Fibroblast of mammary gland (primary cell): ENCODE measurements around the gene MOSMO.

ENCODE experiments used
- DNase-seq: peaks from one replicate; pipeline ENCODE4 v3.0.0-alpha.2; 2010; ENCODE audit warnings: low read depth
- H3K4me3 ChIP-seq: 2 replicates; pipeline ENCODE4 v1.5.1; 2011; ENCODE audit warnings: low read depth, mild to moderate bottlenecking, low read length, moderate library complexity; ENCODE audit not compliant: control insufficient read depth
- TF ChIP-seq, protein P1 (sequence below): conservative IDR thresholded peaks from 2 replicates; pipeline ENCODE4 v1.5.1; 2011; ENCODE audit warnings: low read depth, low read length, inconsistent platforms; ENCODE audit not compliant: control insufficient read depth, insufficient read depth

Gene MOSMO

DNA sequence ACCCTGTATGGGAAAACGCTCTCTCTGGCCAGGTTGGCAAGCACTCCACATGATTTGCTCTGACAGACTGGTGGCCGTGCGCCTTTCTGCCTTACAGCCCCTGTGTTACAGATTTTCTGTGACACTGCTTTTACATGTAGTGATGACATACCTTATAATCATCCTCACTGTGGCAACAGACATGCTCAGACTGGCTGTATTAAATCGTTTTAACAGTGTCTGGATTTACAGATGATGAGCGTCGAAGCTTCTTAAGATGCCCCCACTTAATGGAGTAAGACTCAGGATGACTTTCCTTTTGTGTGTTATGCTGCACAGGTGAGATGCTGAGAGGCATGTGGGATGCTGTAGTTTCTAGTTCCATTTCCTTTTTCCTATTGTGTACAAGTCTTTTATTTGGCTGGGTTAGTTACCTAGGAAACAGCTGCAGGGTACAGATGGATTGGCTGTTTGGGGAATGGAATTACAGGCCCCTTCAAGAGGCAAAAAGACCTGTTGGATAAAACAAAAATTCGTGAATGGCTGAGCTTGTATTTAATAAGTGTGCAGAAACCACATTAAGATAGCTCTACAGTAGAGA lies 63.5 kb downstream of the MOSMO start:
- TF ChIP-seq, protein P1, sequence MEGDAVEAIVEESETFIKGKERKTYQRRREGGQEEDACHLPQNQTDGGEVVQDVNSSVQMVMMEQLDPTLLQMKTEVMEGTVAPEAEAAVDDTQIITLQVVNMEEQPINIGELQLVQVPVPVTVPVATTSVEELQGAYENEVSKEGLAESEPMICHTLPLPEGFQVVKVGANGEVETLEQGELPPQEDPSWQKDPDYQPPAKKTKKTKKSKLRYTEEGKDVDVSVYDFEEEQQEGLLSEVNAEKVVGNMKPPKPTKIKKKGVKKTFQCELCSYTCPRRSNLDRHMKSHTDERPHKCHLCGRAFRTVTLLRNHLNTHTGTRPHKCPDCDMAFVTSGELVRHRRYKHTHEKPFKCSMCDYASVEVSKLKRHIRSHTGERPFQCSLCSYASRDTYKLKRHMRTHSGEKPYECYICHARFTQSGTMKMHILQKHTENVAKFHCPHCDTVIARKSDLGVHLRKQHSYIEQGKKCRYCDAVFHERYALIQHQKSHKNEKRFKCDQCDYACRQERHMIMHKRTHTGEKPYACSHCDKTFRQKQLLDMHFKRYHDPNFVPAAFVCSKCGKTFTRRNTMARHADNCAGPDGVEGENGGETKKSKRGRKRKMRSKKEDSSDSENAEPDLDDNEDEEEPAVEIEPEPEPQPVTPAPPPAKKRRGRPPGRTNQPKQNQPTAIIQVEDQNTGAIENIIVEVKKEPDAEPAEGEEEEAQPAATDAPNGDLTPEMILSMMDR = no peak
- DNase-seq = no peak

DNA sequence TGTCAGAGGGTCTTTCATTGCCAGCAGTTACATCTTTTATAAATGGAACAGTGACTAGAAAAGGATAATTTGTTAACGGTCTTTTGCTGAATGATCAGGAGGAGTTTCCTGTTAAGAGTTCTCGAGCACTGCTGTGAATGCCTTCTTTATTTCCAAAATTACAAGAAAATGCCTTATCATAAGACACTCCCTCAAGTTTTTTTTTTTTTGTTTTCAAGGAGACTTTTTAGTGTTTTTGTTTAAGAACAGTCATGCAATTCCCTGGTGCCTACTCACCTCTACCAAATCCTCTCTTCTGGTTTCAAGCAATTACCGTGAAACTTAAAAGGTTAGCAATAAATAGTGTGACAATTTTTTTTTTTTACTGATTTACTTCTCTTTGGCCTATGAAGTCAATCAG lies 65.4 kb downstream of the MOSMO start:
- no peak for DNase-seq
- TF ChIP-seq, protein P1 = no peak
- no peak overlapping the region for H3K4me3 ChIP-seq

More for the DNA sequence above, 63.5 kb downstream of the MOSMO start:
- H3K4me3 ChIP-seq = peak overlapping the region; percentile 31

DNA sequence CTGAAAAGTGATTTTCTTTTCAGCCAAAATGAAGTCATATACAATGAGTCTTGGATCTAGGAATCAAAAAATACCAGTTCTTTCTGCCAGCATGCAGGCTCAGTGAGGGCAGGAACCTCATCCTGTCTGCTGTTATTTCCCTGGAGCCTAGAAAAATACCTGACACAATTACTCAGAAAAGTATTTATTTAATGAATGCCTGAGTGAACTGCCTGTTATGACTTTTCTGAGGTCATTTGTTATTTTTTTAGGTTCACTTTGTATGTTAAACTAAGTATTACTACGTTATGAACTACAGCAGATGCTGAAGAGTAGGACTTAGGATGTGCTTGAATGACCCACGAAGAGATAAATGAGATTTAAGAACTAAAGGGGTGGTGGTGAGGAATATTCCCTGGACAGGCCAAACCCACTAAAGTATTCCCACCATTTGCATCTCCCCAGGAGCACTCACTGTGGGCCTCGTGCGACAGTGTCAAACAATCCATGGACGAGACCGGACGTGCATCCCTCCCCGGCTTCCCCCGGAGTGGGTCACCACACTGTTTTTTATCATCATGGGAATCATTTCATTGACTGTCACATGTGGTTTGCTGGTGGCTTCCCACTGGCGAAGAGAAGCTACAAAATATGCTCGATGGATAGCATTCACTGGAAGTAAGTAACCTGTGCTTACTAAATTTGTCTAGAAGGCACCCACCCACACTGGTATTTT lies 67.3 kb downstream of the MOSMO start:
- no peak overlapping the region for H3K4me3 ChIP-seq
- DNase-seq = peak; percentile 47
- TF ChIP-seq, protein P1 = no peak

DNA sequence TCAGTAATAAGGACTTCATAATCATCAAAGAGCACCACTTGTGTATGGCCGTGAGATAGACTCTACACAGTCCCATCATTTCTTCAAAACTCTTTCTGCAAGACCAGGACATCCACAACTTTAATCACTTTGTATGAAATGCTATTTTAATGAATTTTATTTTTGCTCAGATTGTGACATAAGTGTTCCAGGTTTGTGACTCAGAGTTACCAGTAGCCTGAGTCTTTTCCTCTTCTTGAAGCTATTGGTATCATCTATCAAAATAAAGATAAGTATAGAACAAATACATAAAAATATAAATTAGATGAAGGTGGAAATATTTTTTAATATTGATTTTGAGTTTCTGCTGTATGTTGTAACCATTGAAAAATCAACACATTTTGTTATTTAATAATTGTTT lies 67.9 kb downstream of the MOSMO start:
- TF ChIP-seq, protein P1 = no peak
- peak; percentile 40 for DNase-seq
- H3K4me3 ChIP-seq = no peak overlapping the region

DNA sequence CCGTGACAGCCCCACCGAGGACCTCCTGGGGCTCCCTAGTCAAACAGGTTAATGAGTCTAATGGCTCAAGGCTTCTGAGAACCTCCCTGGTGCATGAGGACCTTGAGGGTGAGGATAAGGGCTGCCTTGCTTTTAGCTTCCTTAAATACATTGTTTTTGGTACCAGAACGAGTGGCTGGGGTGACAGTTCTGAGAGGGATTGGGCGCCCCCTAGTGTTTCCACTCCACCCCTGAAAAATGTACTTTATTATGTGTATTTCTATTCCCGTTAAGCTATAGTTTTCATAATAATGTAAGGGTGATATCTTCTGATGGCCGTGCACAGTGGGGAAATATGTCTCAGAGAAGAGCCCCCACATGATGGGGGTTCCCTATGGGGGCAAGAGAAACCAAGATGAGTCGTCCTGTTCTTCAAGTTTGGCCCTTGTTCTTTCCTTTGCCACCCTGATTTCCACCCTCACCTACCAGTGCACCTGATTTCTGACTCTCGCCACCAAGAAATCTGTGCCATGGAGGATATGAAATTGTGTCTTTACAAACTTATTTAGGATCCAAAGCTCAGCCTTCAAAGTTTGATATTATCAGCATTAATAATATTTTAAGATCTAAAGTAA lies 69.9 kb downstream of the MOSMO start:
- TF ChIP-seq, protein P1 = peak; percentile 80
- no peak overlapping the region for H3K4me3 ChIP-seq
- DNase-seq = peak; percentile 67

DNA sequence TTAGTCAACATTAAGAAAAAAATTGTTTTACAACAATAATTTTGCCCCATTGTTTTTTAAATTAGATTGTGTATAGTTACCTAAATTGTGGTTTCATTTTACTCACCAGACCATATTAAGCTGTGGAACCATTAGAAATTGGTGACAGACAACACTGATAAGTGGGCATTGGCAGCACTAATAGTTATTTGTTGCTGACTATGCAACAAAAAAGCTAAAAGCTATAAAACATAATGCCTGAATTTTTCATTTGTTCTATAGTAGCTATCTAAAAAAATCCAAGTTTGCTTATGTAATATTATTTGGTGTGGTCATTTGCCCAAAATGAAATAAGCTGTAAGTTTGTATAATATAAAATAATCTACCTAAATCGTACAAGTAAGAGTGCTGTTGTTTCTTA lies 70.7 kb downstream of the MOSMO start:
- DNase-seq = no peak
- TF ChIP-seq, protein P1 = no peak
- H3K4me3 ChIP-seq = no peak overlapping the region

DNA sequence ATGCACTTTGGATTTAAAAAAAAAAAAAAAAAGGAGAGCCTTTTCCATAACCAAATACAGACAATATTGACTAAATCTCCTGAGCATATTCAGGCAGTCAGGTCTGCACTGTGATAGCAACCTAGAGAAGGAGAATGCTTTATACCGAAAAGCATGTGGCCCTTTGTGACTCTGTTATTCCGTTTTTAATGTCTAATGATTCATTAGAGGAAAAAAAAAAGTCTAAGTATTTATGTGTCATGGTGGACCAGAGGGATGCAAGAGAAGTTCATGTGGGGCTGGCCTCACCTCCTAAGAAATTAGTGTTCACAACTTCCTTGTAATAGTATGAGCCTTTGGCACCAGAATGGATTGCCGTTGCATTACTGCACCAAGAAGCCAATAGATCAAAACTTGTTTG lies 73.1 kb downstream of the MOSMO start:
- TF ChIP-seq, protein P1 = no peak
- DNase-seq = peak; percentile 19
- H3K4me3 ChIP-seq = no peak overlapping the region
